Peyer's patch (tissue), 4 donors: ENCODE data around the gene ZFP36L2. TPM values are rescaled to one million over a fixed set of nuclear protein-coding genes. Genes with fewer than 3 reads are reported as not detected.
A peak's percentile ranks its signal among the peaks of the same experiment; 100 is the strongest.

Experiments
- DNase-seq, 3 donors: peaks; one replicate each; pipeline ENCODE4 v3.0.0-alpha.2; 2017 to 2019
- H3K27ac ChIP-seq, 4 donors: fragments of 200-600 bp; sonication (generic); one replicate each; pipeline ENCODE4 v1.5.1; 2016 to 2019
- H3K27me3 ChIP-seq, 2 donors: fragments of 200-600 bp; sonication (generic); one replicate each; pipeline ENCODE4 v1.5.1; 2019
- H3K36me3 ChIP-seq, 3 donors: fragments of 200-600 bp; sonication (generic); one replicate each; pipeline ENCODE4 v1.5.1; 2016 to 2019
- H3K4me1 ChIP-seq, 4 donors: fragments of 200-600 bp; sonication (generic); one replicate each; pipeline ENCODE4 v1.5.1; 2016 to 2019
- H3K4me3 ChIP-seq, 4 donors: fragments of 200-600 bp; sonication (generic); 1 replicate in 3 of 4; 2 replicates in 1 of 4; pipeline ENCODE4 v1.5.1; 2016 to 2019; ENCODE audit warnings: mild to moderate bottlenecking in 1 of 4
- H3K9me3 ChIP-seq, 4 donors: fragments of 200-600 bp; sonication (generic); one replicate each; pipeline ENCODE4 v1.5.1; 2016 to 2019; ENCODE audit warnings: mild to moderate bottlenecking in 1 of 4
- CTCF ChIP-seq, 6 experiments: fragments of 450-650 bp in 4 of 6; fragments of 200-600 bp in 2 of 6; sonication (generic) in 1 of 6; IDR thresholded peaks; one replicate each; pipeline ENCODE4 v1.5.1; 2017 to 2019; ENCODE audit warnings: antibody characterized with exemption in 6 of 6, mild to moderate bottlenecking in 3 of 6, moderate library complexity in 1 of 6
- POLR2A ChIP-seq, 2 donors: fragments of 450-650 bp; IDR thresholded peaks; one replicate each; pipeline ENCODE4 v1.5.1; 2017; ENCODE audit warnings: antibody characterized with exemption in 2 of 2, mild to moderate bottlenecking in 2 of 2, moderate library complexity in 2 of 2
- total RNA-seq, 4 donors: library from RNA; depleted of rRNA; stranded (reverse); fragments of >200 nt; gene quantifications; one replicate each; pipeline ENCODE4 v1.1.0, GENCODE V29; 2016

The ZFP36L2 gene
- total RNA-seq, 4 donors from 2014 or later: 90.4 to 227 (median 148) TPM

DNA sequence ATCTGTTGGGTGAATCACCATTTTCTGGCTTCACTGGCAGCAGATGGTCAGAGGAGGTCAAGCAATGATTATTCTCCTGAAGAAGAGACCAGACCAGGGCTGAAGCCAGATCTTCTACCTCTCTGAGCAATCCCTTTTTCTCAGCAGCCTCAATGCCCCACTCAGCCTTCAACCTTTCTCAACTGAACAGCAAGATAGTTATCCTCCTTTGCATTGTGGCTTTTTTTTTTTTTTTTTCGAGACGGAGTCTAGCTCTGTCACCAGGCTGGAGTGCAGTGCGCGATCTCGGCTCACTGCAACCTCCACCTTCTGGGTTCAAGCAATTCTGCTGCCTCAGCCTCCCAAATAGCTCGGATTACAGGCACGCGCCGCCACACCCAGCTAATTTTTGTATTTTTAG lies 50.5 kb downstream of the ZFP36L2 start:
- no peaks in the 10 kb centered on the region for H3K36me3 ChIP-seq
- no peak for TF ChIP-seq CTCF (IDR thresholded peaks at IDR 0.05)
- TF ChIP-seq POLR2A (IDR thresholded peaks at IDR 0.05): no peak
- H3K27ac ChIP-seq: peak overlapping the region; percentile 77 to 91 (median 82)
- H3K4me3 ChIP-seq: no peak overlapping the region
- H3K9me3 ChIP-seq: no peaks in the 10 kb centered on the region
- no peak for DNase-seq
- peaks cover 7 to 53% (median 26%) of the 10 kb centered on the region in 4 donors for H3K4me1 ChIP-seq
- no peaks in the 10 kb centered on the region for H3K27me3 ChIP-seq

- no peak for TF ChIP-seq POLR2A (IDR thresholded peaks at IDR 0.05)
- no peak for TF ChIP-seq CTCF (IDR thresholded peaks at IDR 0.05)
- peak overlapping the region; percentile 77 to 91 (median 82) for H3K27ac ChIP-seq
- H3K4me3 ChIP-seq: no peak overlapping the region
- H3K4me1 ChIP-seq: peaks cover 8 to 61% (median 33%) of the 10 kb centered on the region in 4 donors
- no peak for DNase-seq
- H3K27me3 ChIP-seq: no peaks in the 10 kb centered on the region
- H3K9me3 ChIP-seq: no peaks in the 10 kb centered on the region
- H3K36me3 ChIP-seq: no peaks in the 10 kb centered on the region
Observed at GRCh38 chr2:43175020-43175441, 51.4 kb downstream of the ZFP36L2 start.

DNA sequence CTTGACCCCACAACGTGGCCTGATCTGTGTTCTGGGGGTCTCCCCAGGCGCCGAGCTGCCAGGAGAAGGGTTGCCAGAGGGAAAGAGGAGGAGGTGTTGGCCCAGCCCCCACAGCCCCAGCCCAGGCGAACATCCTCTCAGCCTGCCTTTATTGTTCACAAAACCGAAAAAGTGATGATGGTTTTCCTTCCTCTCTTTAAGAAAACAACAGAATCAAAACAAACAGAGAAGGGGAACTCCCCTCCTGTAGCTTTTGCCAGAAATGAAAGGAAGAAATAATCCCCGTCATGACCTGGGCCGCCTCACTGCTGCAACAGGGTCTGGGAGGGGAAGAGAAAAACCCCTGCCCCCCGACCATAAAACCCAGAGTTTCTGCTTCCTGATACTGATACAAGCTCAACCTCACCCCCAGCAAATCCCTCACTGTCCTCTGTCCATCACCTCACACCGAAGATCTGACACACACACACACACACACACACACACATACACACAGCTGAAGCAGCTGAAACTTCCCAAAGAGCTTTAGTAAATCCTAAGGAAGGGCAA lies 52.0 kb downstream of the ZFP36L2 start:
- peaks cover 12 to 61% (median 38%) of the 10 kb centered on the region in 4 donors for H3K4me1 ChIP-seq
- H3K27me3 ChIP-seq: no peaks in the 10 kb centered on the region
- no peaks in the 10 kb centered on the region for H3K36me3 ChIP-seq
- peak overlapping the region in 1 of 4 donors; percentile 13 for H3K4me3 ChIP-seq
- H3K9me3 ChIP-seq: no peaks in the 10 kb centered on the region
- H3K27ac ChIP-seq: peak overlapping the region; percentile 77 to 91 (median 82)
- TF ChIP-seq CTCF (IDR thresholded peaks at IDR 0.05): no peak
- peak in 1 of 2 donors; percentile 17 for TF ChIP-seq POLR2A (IDR thresholded peaks at IDR 0.05)
- peak in 2 of 3 donors; percentile 86 to 90 for DNase-seq
